Fibroblast of lung (primary cell): ENCODE measurements around the gene OCLN. TPM values are rescaled to one million over a fixed set of nuclear protein-coding genes. Genes with fewer than 3 reads are reported as not detected.

Experiments used
- DNase-seq, 2 donors: peaks; one replicate each; pipeline versions ENCODE4 v3.0.0 to v3.0.0-alpha.2; 2010; ENCODE audit warnings: low read depth in 2 of 2
- H2AFZ ChIP-seq: 2 replicates; pipeline ENCODE4 v1.5.1; 2012; ENCODE audit warnings: low read length, control low read depth, inconsistent platforms
- H3K27ac ChIP-seq: 2 replicates; pipeline ENCODE4 v1.5.1; 2011; ENCODE audit warnings: low read length, control low read depth; ENCODE audit not compliant: insufficient read depth
- H3K27me3 ChIP-seq: 2 replicates; pipeline ENCODE4 v1.5.1; 2011; ENCODE audit warnings: mild to moderate bottlenecking, low read length; ENCODE audit not compliant: control insufficient read depth, insufficient read depth
- H3K36me3 ChIP-seq: 2 replicates; pipeline ENCODE4 v1.5.1; 2011; ENCODE audit warnings: low read length; ENCODE audit not compliant: control insufficient read depth, insufficient read depth
- H3K4me1 ChIP-seq: 2 replicates; pipeline ENCODE4 v1.5.1; 2011; ENCODE audit warnings: low read length; ENCODE audit not compliant: control insufficient read depth, insufficient read depth; ENCODE audit errors: extremely low read depth
- H3K4me2 ChIP-seq: 2 replicates; pipeline ENCODE4 v1.5.1; 2011; ENCODE audit warnings: low read length, control low read depth; ENCODE audit not compliant: insufficient read depth; ENCODE audit errors: extremely low read depth
- H3K4me3 ChIP-seq, 4 experiments: fragments of 200-600 bp in 1 of 4; sonication (generic) in 1 of 4; replicated peaks in 1 of 4; 2 replicates each; pipeline ENCODE4 v1.5.1; 2011 to 2016; ENCODE audit warnings: low read length in 4 of 4, low read depth in 3 of 4, mild to moderate bottlenecking in 3 of 4, control low read depth in 2 of 4, inconsistent platforms in 1 of 4, mixed read lengths in 1 of 4; ENCODE audit not compliant: insufficient read depth in 1 of 4; ENCODE audit errors: control extremely low read depth in 1 of 4
- H3K79me2 ChIP-seq: 2 replicates; pipeline ENCODE4 v1.5.1; 2012; ENCODE audit warnings: mild to moderate bottlenecking, low read length, inconsistent platforms; ENCODE audit not compliant: control insufficient read depth, insufficient read depth
- H3K9ac ChIP-seq: 2 replicates; pipeline ENCODE4 v1.5.1; 2011; ENCODE audit warnings: mild to moderate bottlenecking, low read length, control low read depth; ENCODE audit not compliant: insufficient read depth
- H3K9me3 ChIP-seq: 2 replicates; pipeline ENCODE4 v1.5.1; 2012; ENCODE audit warnings: low read depth, low read length; ENCODE audit not compliant: control insufficient read depth, insufficient read depth
- H4K20me1 ChIP-seq: 2 replicates; pipeline ENCODE4 v1.5.1; 2011; ENCODE audit warnings: low read length; ENCODE audit not compliant: control insufficient read depth, insufficient read depth; ENCODE audit errors: extremely low read depth
- CTCF ChIP-seq, 2 donors: IDR thresholded peaks in 1 of 2; conservative IDR thresholded peaks in 1 of 2; 1 replicate in 1 of 2; 2 replicates in 1 of 2; pipeline ENCODE4 v1.5.1; 2011 to 2012; ENCODE audit warnings: low read length in 2 of 2, control low read depth in 1 of 2, inconsistent platforms in 1 of 2, low read depth in 1 of 2, mild to moderate bottlenecking in 1 of 2
- EZH2 ChIP-seq: IDR thresholded peaks from 2 replicates; pipeline ENCODE4 v1.5.1; 2012; ENCODE audit warnings: low read length, control low read depth, mild to moderate bottlenecking; ENCODE audit errors: missing control alignments
- polyA minus RNA-seq: library from RNA; depleted of rRNA, polyadenylated mRNA; stranded (reverse); fragments of >200 nt; gene quantifications from 2 replicates; pipeline ENCODE4 v1.2.3, GENCODE V29; 2011; ENCODE audit warnings: low replicate concordance
- polyA plus RNA-seq, 2 donors: library from polyadenylated mRNA; depleted of rRNA in 1 of 2; stranded (reverse) in 1 of 2; unstranded in 1 of 2; fragments of >200 nt; gene quantifications; 2 replicates each; pipeline ENCODE4 v1.2.1, GENCODE V29; 2011 to 2012; ENCODE audit warnings: missing spikeins in 1 of 2
- total RNA-seq: library from RNA; depleted of rRNA; stranded (reverse); fragments of >200 nt; gene quantifications from 2 replicates; pipeline ENCODE4 v1.2.1, GENCODE V29; 2014

OCLN gene
- 2.3 and 7.8 TPM in 2 replicates for total RNA-seq
- 2.7 and 3.1 TPM in 2 replicates for polyA plus RNA-seq
- 1.1 and 1.3 TPM in 2 replicates for polyA plus RNA-seq (2012)
- 0.07 and 2.1 TPM in 2 replicates for polyA minus RNA-seq

GRCh38 chr5:69492391-69492922 is at the start of gene OCLN:
OCLN (plus strand) TSS chr5:69492790; CDS start chr5:69504245, 11,455 bp downstream.
- Histone ChIP-seq H2AFZ (peak within 1 kb of the TSS; percentile 70), H3K4me1 (peaks cover 8% of the 10 kb centered on the region), H3K9me3 (no peaks in the 10 kb centered on the region), H3K27me3 (peaks cover 34% of the 10 kb centered on the region), H3K27ac (no peak within 1 kb of the TSS), H3K79me2 (no peaks in the 10 kb centered on the region), H4K20me1 (no peaks in the 10 kb centered on the region), H3K36me3 (no peaks in the 10 kb centered on the region), H3K4me3 (peak within 1 kb of the TSS; percentile 60 to 64 (median 62)), H3K9ac (peak within 1 kb of the TSS; percentile 23), H3K4me2 (peak within 1 kb of the TSS; percentile 95)
- peak in 1 of 2 donors; percentile 30 for DNase-seq
- no peak for TF ChIP-seq CTCF (conservative IDR thresholded peaks at IDR 0.05 in 1 of 2, IDR thresholded peaks at IDR 0.05 in 1 of 2; ENCODE audit: low read depth in 1 of 2, low read length in 2 of 2)
- no peak for TF ChIP-seq EZH2

- Histone ChIP-seq H3K4me3 (no peak overlapping the region), H3K9me3 (no peaks in the 10 kb centered on the region), H3K9ac (no peak overlapping the region), H3K27ac (no peak overlapping the region), H3K27me3 (no peaks in the 10 kb centered on the region), H3K4me2 (no peak overlapping the region), H3K79me2 (no peaks in the 10 kb centered on the region), H3K36me3 (no peaks in the 10 kb centered on the region), H2AFZ (no peak overlapping the region), H4K20me1 (no peaks in the 10 kb centered on the region), H3K4me1 (no peaks in the 10 kb centered on the region)
- peak in 1 of 2 donors; percentile 25 for DNase-seq
- TF ChIP-seq EZH2 (no peak), CTCF (conservative IDR thresholded peaks at IDR 0.05 in 1 of 2, IDR thresholded peaks at IDR 0.05 in 1 of 2; ENCODE audit: low read depth in 1 of 2, low read length in 2 of 2) (no peak)
Measured at GRCh38 chr5:69444127-69444754, 48.3 kb upstream of the OCLN start.

- H3K4me3 ChIP-seq = no peak overlapping the region
- no peaks in the 10 kb centered on the region for H3K36me3 ChIP-seq
- H3K4me2 ChIP-seq = no peak overlapping the region
- TF ChIP-seq EZH2 (no peak), CTCF (conservative IDR thresholded peaks at IDR 0.05 in 1 of 2, IDR thresholded peaks at IDR 0.05 in 1 of 2; ENCODE audit: low read depth in 1 of 2, low read length in 2 of 2) (no peak)
- H3K27ac ChIP-seq = no peak overlapping the region
- H2AFZ ChIP-seq = no peak overlapping the region
- H4K20me1 ChIP-seq = no peaks in the 10 kb centered on the region
- H3K79me2 ChIP-seq = no peaks in the 10 kb centered on the region
- no peak overlapping the region for H3K9ac ChIP-seq
- H3K27me3 ChIP-seq = no peaks in the 10 kb centered on the region
- H3K4me1 ChIP-seq = no peaks in the 10 kb centered on the region
- no peaks in the 10 kb centered on the region for H3K9me3 ChIP-seq
- no peak for DNase-seq
Measured at GRCh38 chr5:69449511-69449910, 43.1 kb upstream of the OCLN start.
